GM23338 (cell line): ENCODE results near the gene CHP2. TPM values are rescaled to one million over a fixed set of nuclear protein-coding genes. Genes with fewer than 3 reads are reported as not detected.

Experiments
- ATAC-seq: fragments of 200-7000 bp; cut with Tn5 transposase; 3 replicates; pipeline ENCODE4 v1.9.1; 2020
- DNase-seq: peaks from one replicate; pipeline ENCODE4 v3.0.0-alpha.2; 2015; ENCODE audit warnings: low spot score
- H2AFZ ChIP-seq: fragments of 200-600 bp; sonication (generic); 2 replicates; pipeline ENCODE4 v1.8.0; 2016; ENCODE audit warnings: antibody characterized with exemption, mild to moderate bottlenecking, moderate library complexity
- H3F3A ChIP-seq: fragments of 200-600 bp; sonication (generic); replicated peaks from 2 replicates; pipeline ENCODE4 v1.8.0; 2017; ENCODE audit warnings: antibody characterized with exemption, mixed run types, low read depth
- H3K27ac ChIP-seq: fragments of 200-600 bp; sonication (generic); 2 replicates; pipeline ENCODE4 v1.6.1; 2016; ENCODE audit warnings: low read depth
- H3K27me3 ChIP-seq: fragments of 200-600 bp; sonication (generic); 2 replicates; pipeline ENCODE4 v1.8.0; 2016; ENCODE audit warnings: mild to moderate bottlenecking, mixed run types, moderate library complexity; ENCODE audit not compliant: insufficient read depth
- H3K36me3 ChIP-seq: fragments of 200-600 bp; sonication (generic); 2 replicates; pipeline ENCODE4 v1.8.0; 2016; ENCODE audit warnings: mild to moderate bottlenecking; ENCODE audit not compliant: insufficient read depth
- H3K4me1 ChIP-seq: fragments of 200-600 bp; sonication (generic); 2 replicates; pipeline ENCODE4 v1.8.0; 2016; ENCODE audit warnings: mild to moderate bottlenecking, moderate library complexity; ENCODE audit not compliant: insufficient read depth
- H3K4me2 ChIP-seq: fragments of 200-600 bp; sonication (generic); 2 replicates; pipeline ENCODE4 v1.7.1; 2017; ENCODE audit warnings: mixed run types
- H3K4me3 ChIP-seq: fragments of 200-600 bp; sonication (generic); 2 replicates; pipeline ENCODE4 v1.6.1; 2016; ENCODE audit warnings: mixed run types
- H3K79me2 ChIP-seq: fragments of 200-600 bp; sonication (generic); replicated peaks from 2 replicates; pipeline ENCODE4 v1.8.0; 2017; ENCODE audit warnings: mild to moderate bottlenecking; ENCODE audit not compliant: insufficient read depth
- H3K9me2 ChIP-seq: fragments of 200-600 bp; sonication (generic); 2 replicates; pipeline ENCODE4 v1.8.0; 2017; ENCODE audit not compliant: insufficient read depth
- H4K20me1 ChIP-seq: fragments of 200-600 bp; sonication (generic); replicated peaks from 2 replicates; pipeline ENCODE4 v1.8.0; 2017; ENCODE audit warnings: mild to moderate bottlenecking; ENCODE audit not compliant: insufficient read depth
- H3K27ac Mint-ChIP-seq: 2 replicates; pipeline ENCODE4 v1.8.0; 2020; ENCODE audit warnings: inconsistent platforms, mild to moderate bottlenecking, moderate library complexity, mixed read lengths
- H3K27me3 Mint-ChIP-seq: 3 replicates; pipeline ENCODE4 v1.8.0; 2022; ENCODE audit warnings: low read depth, mild to moderate bottlenecking, moderate library complexity, mixed read lengths, inconsistent platforms; ENCODE audit not compliant: insufficient read depth, poor library complexity
- H3K36me3 Mint-ChIP-seq: 3 replicates; pipeline ENCODE4 v1.8.0; 2021; ENCODE audit warnings: low read depth, mild to moderate bottlenecking, inconsistent platforms, moderate library complexity, mixed read lengths
- H3K4me1 Mint-ChIP-seq: 3 replicates; pipeline ENCODE4 v1.8.0; 2020; ENCODE audit warnings: mild to moderate bottlenecking, inconsistent platforms, mixed read lengths
- H3K4me3 Mint-ChIP-seq: 3 replicates; pipeline ENCODE4 v1.8.0; 2021; ENCODE audit warnings: moderate library complexity, mild to moderate bottlenecking, inconsistent platforms, mixed read lengths
- H3K9me3 Mint-ChIP-seq: 3 replicates; pipeline ENCODE4 v1.8.0; 2020; ENCODE audit warnings: moderate library complexity, mild to moderate bottlenecking, inconsistent platforms, mixed read lengths
- CREB1 ChIP-seq: fragments of 250-450 bp; sonication (Bioruptor Pico); IDR thresholded peaks from 2 replicates; pipeline ENCODE4 v1.5.0; 2020; ENCODE audit warnings: low read depth, mild to moderate bottlenecking, moderate library complexity
- CTCF ChIP-seq, 2 experiments: fragments of 200-600 bp in 1 of 2; sonication (generic) in 1 of 2; conservative IDR thresholded peaks; 2 replicates each; pipeline versions ENCODE4 v1.5.1 to v1.6.1; 2016 to 2017; ENCODE audit warnings: antibody characterized with exemption in 2 of 2, low read depth in 2 of 2, mild to moderate bottlenecking in 2 of 2, moderate library complexity in 1 of 2
- EZH2 ChIP-seq: fragments of 200-600 bp; sonication (generic); IDR thresholded peaks from one replicate; pipeline ENCODE4 v1.8.0; 2017; ENCODE audit warnings: antibody characterized with exemption, mild to moderate bottlenecking, low read depth; ENCODE audit not compliant: unreplicated experiment
- NANOG ChIP-seq: IDR thresholded peaks from 2 replicates; pipeline ENCODE4 v1.6.1; 2016; ENCODE audit warnings: antibody characterized with exemption, borderline replicate concordance
- ZNF114 ChIP-seq: fragments of 250-450 bp; sonication (Bioruptor Pico); IDR thresholded peaks from 2 replicates; pipeline ENCODE4 v1.5.0; 2020; ENCODE audit warnings: mild to moderate bottlenecking, moderate library complexity
- ZNF462 ChIP-seq: fragments of 250-450 bp; sonication (Bioruptor Pico); IDR thresholded peaks from 2 replicates; pipeline ENCODE4 v1.5.0; 2020; ENCODE audit warnings: mild to moderate bottlenecking, moderate library complexity
- polyA plus RNA-seq: library from polyadenylated mRNA; unstranded; fragments of >200 nt; fragmentation: Nextera tagmentation; extraction: Ambion mirVana; gene quantifications from 2 replicates; pipeline ENCODE4 v1.2.1, GENCODE V29; 2016
- total RNA-seq: library from RNA; depleted of rRNA; stranded (reverse); fragments of >200 nt; shearing (Covaris generic); gene quantifications from 2 replicates; pipeline ENCODE4 v1.2.3, GENCODE V29; 2014

Gene CHP2
- total and polyA plus RNA-seq, 2 experiments from 2014 or later: 2.3 to 3.7 TPM

- peaks cover 4% of the 10 kb centered on the region for H3K27me3 Mint-ChIP-seq
- H3K27ac Mint-ChIP-seq: no peak overlapping the region
- peaks cover 4% of the 10 kb centered on the region; the same call in 1 of the 3 replicates for H3K4me1 Mint-ChIP-seq
- Histone ChIP-seq H3K4me2 (no peak overlapping the region), H3K4me3 (no peak overlapping the region), H3K36me3 (no peaks in the 10 kb centered on the region), H3K9me2 (no peaks in the 10 kb centered on the region), H3K27me3 (no peaks in the 10 kb centered on the region), H3K79me2 (no peaks in the 10 kb centered on the region), H2AFZ (no peak overlapping the region), H3K4me1 (no peaks in the 10 kb centered on the region), H4K20me1 (no peaks in the 10 kb centered on the region), H3F3A (no peaks in the 10 kb centered on the region), H3K27ac (no peak overlapping the region)
- H3K36me3 Mint-ChIP-seq: peaks cover 6% of the 10 kb centered on the region; the same call in 1 of the 3 replicates
- no peak for TF ChIP-seq EZH2
- no peak for TF ChIP-seq CTCF (conservative IDR thresholded peaks at IDR 0.05; ENCODE audit: low read depth in 2 of 2)
- TF ChIP-seq NANOG: no peak
- no peak for TF ChIP-seq CREB1 (CRISPR knock-in tag)
- no peak for TF ChIP-seq ZNF462 (CRISPR knock-in tag)
- TF ChIP-seq ZNF114 (CRISPR knock-in tag): no peak
- no peak overlapping the region for H3K4me3 Mint-ChIP-seq
- H3K9me3 Mint-ChIP-seq: peaks cover 7% of the 10 kb centered on the region
- DNase-seq (no peak), ATAC-seq (no peak)
Observed at GRCh38 chr16:23724096-23724784, 30.6 kb upstream of the CHP2 start.
